ENCODE data around the gene NME4.

The NME4 gene

DNA sequence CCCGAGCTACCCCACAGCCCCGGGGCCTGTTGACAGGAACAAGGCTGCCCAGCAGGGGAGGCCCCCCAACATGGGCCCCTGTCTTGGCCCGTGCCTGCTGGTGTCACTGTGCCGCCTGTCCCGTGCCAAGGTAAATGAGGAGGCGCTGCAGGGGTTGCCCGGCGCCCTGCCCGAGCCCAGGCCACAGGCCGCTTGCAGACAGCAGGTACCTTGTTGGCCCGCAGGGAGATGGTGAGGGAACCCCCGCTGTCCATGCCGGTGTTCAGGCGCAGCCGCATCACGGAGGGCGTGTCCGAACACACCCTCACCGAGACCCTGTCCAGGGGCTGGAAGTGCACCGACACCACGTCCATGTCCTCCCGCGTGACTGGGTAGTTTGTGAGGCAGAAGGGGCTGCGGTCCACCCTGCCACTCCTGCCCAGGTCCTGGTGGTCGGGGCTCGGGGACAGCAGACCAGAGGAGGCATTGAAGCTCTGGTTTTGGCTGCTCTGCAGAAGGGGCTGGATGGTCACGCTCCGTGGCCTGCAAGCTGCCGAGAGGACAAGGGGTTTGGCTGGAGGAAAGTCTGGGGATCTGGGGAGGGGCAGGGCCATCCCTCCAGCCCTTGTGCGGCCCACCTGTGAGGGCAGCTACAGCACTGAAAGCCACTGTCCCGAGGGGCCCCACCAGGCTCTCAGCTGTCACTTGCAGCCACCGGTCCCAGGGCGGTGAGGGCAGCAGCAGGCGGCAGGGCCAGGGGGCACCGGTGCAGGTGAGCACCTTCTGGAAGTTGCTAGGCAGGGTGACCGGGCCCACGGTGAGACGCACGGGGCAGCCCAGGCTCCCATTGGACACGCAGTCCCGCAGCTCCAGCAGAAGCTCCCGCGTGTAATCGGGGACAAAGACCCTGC lies 20.8 kb upstream of the NME4 start:
- no peak for TF ChIP-seq TCF12 (IDR thresholded peaks at IDR 0.05; ENCODE audit: low read depth)
- TF ChIP-seq TEAD4 (IDR thresholded peaks at IDR 0.05) = no peak
- TF ChIP-seq, protein P1, sequence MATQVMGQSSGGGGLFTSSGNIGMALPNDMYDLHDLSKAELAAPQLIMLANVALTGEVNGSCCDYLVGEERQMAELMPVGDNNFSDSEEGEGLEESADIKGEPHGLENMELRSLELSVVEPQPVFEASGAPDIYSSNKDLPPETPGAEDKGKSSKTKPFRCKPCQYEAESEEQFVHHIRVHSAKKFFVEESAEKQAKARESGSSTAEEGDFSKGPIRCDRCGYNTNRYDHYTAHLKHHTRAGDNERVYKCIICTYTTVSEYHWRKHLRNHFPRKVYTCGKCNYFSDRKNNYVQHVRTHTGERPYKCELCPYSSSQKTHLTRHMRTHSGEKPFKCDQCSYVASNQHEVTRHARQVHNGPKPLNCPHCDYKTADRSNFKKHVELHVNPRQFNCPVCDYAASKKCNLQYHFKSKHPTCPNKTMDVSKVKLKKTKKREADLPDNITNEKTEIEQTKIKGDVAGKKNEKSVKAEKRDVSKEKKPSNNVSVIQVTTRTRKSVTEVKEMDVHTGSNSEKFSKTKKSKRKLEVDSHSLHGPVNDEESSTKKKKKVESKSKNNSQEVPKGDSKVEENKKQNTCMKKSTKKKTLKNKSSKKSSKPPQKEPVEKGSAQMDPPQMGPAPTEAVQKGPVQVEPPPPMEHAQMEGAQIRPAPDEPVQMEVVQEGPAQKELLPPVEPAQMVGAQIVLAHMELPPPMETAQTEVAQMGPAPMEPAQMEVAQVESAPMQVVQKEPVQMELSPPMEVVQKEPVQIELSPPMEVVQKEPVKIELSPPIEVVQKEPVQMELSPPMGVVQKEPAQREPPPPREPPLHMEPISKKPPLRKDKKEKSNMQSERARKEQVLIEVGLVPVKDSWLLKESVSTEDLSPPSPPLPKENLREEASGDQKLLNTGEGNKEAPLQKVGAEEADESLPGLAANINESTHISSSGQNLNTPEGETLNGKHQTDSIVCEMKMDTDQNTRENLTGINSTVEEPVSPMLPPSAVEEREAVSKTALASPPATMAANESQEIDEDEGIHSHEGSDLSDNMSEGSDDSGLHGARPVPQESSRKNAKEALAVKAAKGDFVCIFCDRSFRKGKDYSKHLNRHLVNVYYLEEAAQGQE (IDR thresholded peaks at IDR 0.05; ENCODE audit: low read depth) = no peak
- no peak for TF ChIP-seq FOXM1 (IDR thresholded peaks at IDR 0.05; ENCODE audit: borderline replicate concordance, low read depth)
- no peak for TF ChIP-seq EP300 (IDR thresholded peaks at IDR 0.05; ENCODE audit: borderline replicate concordance)
- TF ChIP-seq CREB1 (IDR thresholded peaks at IDR 0.05; ENCODE audit: low read depth) = no peak
- TF ChIP-seq RAD21 (IDR thresholded peaks at IDR 0.05; ENCODE audit: low read depth) = no peak
- TF ChIP-seq CEBPB (IDR thresholded peaks at IDR 0.05) = no peak
- TF ChIP-seq, protein P2, sequence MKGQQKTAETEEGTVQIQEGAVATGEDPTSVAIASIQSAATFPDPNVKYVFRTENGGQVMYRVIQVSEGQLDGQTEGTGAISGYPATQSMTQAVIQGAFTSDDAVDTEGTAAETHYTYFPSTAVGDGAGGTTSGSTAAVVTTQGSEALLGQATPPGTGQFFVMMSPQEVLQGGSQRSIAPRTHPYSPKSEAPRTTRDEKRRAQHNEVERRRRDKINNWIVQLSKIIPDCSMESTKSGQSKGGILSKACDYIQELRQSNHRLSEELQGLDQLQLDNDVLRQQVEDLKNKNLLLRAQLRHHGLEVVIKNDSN (IDR thresholded peaks at IDR 0.05) = no peak
- TF ChIP-seq YY1 (IDR thresholded peaks at IDR 0.05; ENCODE audit: low read depth) = no peak
- TF ChIP-seq TAF1 (IDR thresholded peaks at IDR 0.05; ENCODE audit: low read depth) = no peak
- TF ChIP-seq, protein P3, sequence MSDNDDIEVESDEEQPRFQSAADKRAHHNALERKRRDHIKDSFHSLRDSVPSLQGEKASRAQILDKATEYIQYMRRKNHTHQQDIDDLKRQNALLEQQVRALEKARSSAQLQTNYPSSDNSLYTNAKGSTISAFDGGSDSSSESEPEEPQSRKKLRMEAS (IDR thresholded peaks at IDR 0.05) = no peak
- TF ChIP-seq ZBTB7A (IDR thresholded peaks at IDR 0.05; ENCODE audit: low read depth) = no peak
- no peak for TF ChIP-seq EGR1 (IDR thresholded peaks at IDR 0.05)

DNA sequence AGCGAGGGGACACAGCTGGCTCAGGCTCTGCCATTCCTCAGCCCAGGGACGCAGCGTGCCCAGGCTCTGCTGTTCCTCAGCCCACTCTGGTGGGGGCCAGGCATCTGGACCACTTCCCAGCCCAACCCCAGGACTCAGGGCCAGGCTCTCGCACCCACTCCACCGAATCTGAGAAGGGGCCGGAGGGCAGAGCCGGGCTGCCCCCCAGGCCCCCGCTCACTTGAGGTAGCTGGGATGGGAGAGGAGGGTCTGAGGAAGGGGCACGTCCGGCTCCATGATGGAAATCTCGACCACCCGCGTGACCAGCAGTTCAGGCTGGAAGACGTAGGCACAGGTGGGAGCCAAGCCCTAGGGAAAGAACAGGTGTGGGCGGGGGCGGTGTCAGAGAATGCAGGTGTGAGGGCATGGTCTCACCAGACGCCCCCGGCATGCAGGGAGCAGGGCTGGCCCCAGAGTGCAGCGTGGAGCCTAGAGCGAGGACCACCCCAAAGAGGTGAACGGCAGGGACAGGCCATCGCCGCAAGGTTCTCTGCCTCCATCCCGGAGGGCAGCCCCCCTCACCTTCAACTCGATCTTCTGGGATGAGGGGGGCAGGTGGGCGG lies 20.1 kb upstream of the NME4 start:
- no peak for TF ChIP-seq TAF1 (IDR thresholded peaks at IDR 0.05; ENCODE audit: low read depth)
- TF ChIP-seq, protein P2 (IDR thresholded peaks at IDR 0.05) = no peak
- no peak for TF ChIP-seq NFIC (IDR thresholded peaks at IDR 0.05)
- TF ChIP-seq, protein P3 (IDR thresholded peaks at IDR 0.05) = no peak
- TF ChIP-seq FOXM1 (IDR thresholded peaks at IDR 0.05; ENCODE audit: borderline replicate concordance, low read depth) = no peak
- no peak for TF ChIP-seq ZBTB7A (IDR thresholded peaks at IDR 0.05; ENCODE audit: low read depth)
- TF ChIP-seq CREB1 (IDR thresholded peaks at IDR 0.05; ENCODE audit: low read depth) = no peak
- TF ChIP-seq EGR1 (IDR thresholded peaks at IDR 0.05) = no peak
- no peak for TF ChIP-seq TEAD4 (IDR thresholded peaks at IDR 0.05)
- no peak for TF ChIP-seq EP300 (IDR thresholded peaks at IDR 0.05; ENCODE audit: borderline replicate concordance)

DNA sequence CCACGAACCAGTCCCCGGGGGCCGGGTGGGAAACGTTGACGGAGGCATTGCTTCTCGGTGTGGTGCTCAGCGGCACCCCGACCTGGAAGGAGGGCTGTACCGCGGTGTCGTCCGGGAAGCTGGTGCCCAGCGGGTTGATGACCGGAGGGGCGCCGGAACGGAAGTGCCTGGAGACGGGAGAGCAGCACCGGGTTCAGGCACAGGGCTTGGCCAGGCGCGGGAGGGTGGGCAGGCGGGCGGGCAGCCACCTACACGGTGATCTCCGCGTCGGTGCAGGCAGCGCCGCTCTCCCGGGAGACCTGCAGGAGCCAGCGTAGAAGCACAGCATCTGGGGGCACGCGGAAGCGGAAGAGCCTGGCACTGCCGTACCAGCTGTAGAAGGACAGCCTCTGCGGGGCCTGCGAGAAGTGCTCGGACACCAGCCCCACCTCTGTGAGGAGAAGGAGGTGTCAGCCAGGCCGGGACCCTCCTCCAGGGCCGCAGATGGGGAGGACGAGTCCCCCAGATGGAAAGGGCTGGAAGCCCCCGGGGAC lies 19.5 kb upstream of the NME4 start:
- TF ChIP-seq TEAD4 (IDR thresholded peaks at IDR 0.05) (no peak), EGR1 (IDR thresholded peaks at IDR 0.05) (no peak), FOXM1 (IDR thresholded peaks at IDR 0.05; ENCODE audit: borderline replicate concordance, low read depth) (no peak), CREB1 (IDR thresholded peaks at IDR 0.05; ENCODE audit: low read depth) (no peak), TAF1 (IDR thresholded peaks at IDR 0.05; ENCODE audit: low read depth) (no peak), ZBTB7A (IDR thresholded peaks at IDR 0.05; ENCODE audit: low read depth) (no peak)
- TF ChIP-seq, protein P3 (IDR thresholded peaks at IDR 0.05) = no peak
- TF ChIP-seq, protein P1 (IDR thresholded peaks at IDR 0.05; ENCODE audit: low read depth) = no peak

DNA sequence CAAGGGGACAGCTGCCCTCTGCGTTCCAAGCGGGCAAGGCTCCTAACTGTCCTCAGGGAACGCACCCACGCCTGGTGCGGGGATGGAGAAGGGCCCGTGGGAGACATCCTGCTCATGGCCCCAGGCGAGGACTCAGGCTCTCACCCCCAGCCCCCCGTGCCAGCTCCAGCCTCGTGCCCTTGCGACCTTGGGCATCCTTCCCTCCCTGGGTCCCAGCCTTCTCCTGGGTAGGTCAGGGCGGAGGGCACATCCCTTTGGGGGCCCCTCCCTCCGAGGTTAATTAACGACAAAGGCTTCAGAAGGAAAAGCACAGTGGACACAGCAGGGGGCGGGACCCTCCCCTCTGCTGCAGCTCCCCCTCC lies 18.2 kb upstream of the NME4 start:
- TF ChIP-seq CEBPB (IDR thresholded peaks at IDR 0.05) (no peak), ZBTB7A (IDR thresholded peaks at IDR 0.05; ENCODE audit: low read depth) (peak; percentile 98)

DNA sequence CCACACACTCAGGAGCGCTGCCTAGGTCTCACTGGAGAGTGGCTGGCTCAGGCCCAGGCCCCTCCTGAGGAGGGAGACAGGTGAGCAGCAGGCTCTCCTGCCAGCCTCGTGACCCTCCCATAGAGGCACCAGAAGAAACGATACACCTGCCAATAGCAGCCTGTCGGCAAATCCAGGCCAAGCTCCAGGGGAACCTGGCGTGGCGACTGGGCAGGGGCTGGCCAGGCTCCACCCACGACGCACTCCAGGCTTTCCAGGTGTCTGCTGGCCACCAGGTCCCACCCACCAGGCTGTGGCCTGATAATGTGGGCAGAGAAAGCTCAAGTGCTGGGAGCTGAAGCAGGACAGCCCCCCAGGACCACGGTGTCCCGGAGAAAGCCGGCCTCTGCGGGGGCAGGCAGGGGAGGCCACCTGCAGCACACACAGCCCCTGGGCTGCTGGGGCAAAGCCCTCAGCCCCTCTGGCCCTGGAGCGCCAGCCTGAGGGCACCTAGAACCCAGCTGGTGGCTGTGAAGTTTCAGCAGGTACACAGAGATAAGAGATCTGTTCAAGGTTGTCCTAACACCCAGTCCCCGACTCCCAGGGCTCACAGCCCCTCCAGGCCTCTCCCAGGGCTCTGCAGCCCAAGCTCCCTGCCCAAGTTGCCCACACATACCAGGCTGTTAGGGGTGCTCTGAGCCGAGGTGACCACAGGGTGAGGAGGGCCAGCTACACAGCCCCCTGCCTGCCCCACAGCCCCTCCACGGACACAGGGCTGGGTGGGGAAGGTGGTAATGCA lies 17.6 kb upstream of the NME4 start:
- TF ChIP-seq EP300 (IDR thresholded peaks at IDR 0.05; ENCODE audit: borderline replicate concordance) = no peak
- no peak for TF ChIP-seq CEBPB (IDR thresholded peaks at IDR 0.05)
- TF ChIP-seq EGR1 (IDR thresholded peaks at IDR 0.05) = no peak
- TF ChIP-seq, protein P2 (IDR thresholded peaks at IDR 0.05) = peak; percentile 86
- no peak for TF ChIP-seq ZBTB7A (IDR thresholded peaks at IDR 0.05; ENCODE audit: low read depth)
- no peak for TF ChIP-seq CREB1 (IDR thresholded peaks at IDR 0.05; ENCODE audit: low read depth)
- TF ChIP-seq, protein P1 (IDR thresholded peaks at IDR 0.05; ENCODE audit: low read depth) = no peak
- TF ChIP-seq TCF12 (IDR thresholded peaks at IDR 0.05; ENCODE audit: low read depth) = 0 out of 2 replicates have a peak, but pooled peaks have one; percentile 38
- no peak for TF ChIP-seq TEAD4 (IDR thresholded peaks at IDR 0.05)
- no peak for TF ChIP-seq YY1 (IDR thresholded peaks at IDR 0.05; ENCODE audit: low read depth)
- TF ChIP-seq RAD21 (IDR thresholded peaks at IDR 0.05; ENCODE audit: low read depth) = no peak
- TF ChIP-seq TAF1 (IDR thresholded peaks at IDR 0.05; ENCODE audit: low read depth) = no peak; the same call in 1 of the 2 replicates
- TF ChIP-seq FOXM1 (IDR thresholded peaks at IDR 0.05; ENCODE audit: borderline replicate concordance, low read depth) = no peak
- peak; percentile 52 for TF ChIP-seq NFIC (IDR thresholded peaks at IDR 0.05)
- TF ChIP-seq, protein P3 (IDR thresholded peaks at IDR 0.05) = peak; percentile 51; the same call in 1 of the 2 replicates

All from Ishikawa (cell line).